NB4 (cell line): ENCODE data around the gene FBXW8.

Source experiments
- CTCF ChIP-seq: IDR thresholded peaks from one replicate; pipeline ENCODE4 v1.5.1; 2012; ENCODE audit warnings: low read depth, low read length
- MYC ChIP-seq: IDR thresholded peaks from 2 replicates; pipeline ENCODE4 v1.6.1; 2011; ENCODE audit warnings: low read depth, low read length

GRCh38 chr12:117023998-117024960 lies 113.5 kb downstream of the FBXW8 start:
- TF ChIP-seq MYC: no peak
- TF ChIP-seq CTCF: no peak
